Lower lobe of right lung (tissue), 2 donors: Measurements from ENCODE around the gene SLC41A3. TPM values are rescaled to one million over a fixed set of nuclear protein-coding genes. Genes with fewer than 3 reads are reported as not detected.

Experiments
- ATAC-seq, 2 donors: fragments of 200-7000 bp; cut with Tn5 transposase; one replicate each; pipeline ENCODE4 v1.9.1; 2020 to 2022; ENCODE audit warnings: mild to moderate bottlenecking in 2 of 2, moderate library complexity in 2 of 2
- DNase-seq: peaks from one replicate; pipeline ENCODE4 v3.0.0-alpha.2; 2020
- H3K27ac ChIP-seq: fragments of 200-600 bp; one replicate; pipeline ENCODE4 v1.8.0; 2022
- H3K27me3 ChIP-seq: fragments of 200-600 bp; one replicate; pipeline ENCODE4 v1.8.0; 2022; ENCODE audit warnings: low read depth
- H3K36me3 ChIP-seq: fragments of 200-600 bp; one replicate; pipeline ENCODE4 v1.8.0; 2022; ENCODE audit warnings: mild to moderate bottlenecking
- H3K4me1 ChIP-seq: fragments of 200-600 bp; one replicate; pipeline ENCODE4 v1.8.0; 2022
- H3K4me3 ChIP-seq: fragments of 200-600 bp; one replicate; pipeline ENCODE4 v1.8.0; 2022; ENCODE audit warnings: mild to moderate bottlenecking
- H3K9me3 ChIP-seq: fragments of 200-600 bp; one replicate; pipeline ENCODE4 v1.8.0; 2022
- CTCF ChIP-seq: fragments of 200-600 bp; IDR thresholded peaks from one replicate; pipeline ENCODE4 v1.8.0; 2022; ENCODE audit warnings: antibody characterized with exemption, mild to moderate bottlenecking
- intact Hi-C: fragments of 100-400 bp; cut with DNase I; formaldehyde crosslinking; loops from one replicate; pipeline ENCODE4 v1.11.0; 2022
- total RNA-seq: library from RNA; stranded (reverse); fragmentation: NEBNext Ultra II Directional; extraction: Animal tissue kit (Norgen Biotek cat#: 25700); gene quantifications from one replicate; pipeline ENCODE4 v1.2.1, GENCODE V29; 2021
- donor health status: DM: no; HTN: yes; CAD: no; lungs with severe emphysema.

SLC41A3 gene
- total RNA-seq, 1 donor from 2014 or later: 36.2 TPM

- intact Hi-C loops: no loop called here
- no peak overlapping the region for H3K27ac ChIP-seq
- DNase-seq: no peak
- no peaks in the 10 kb centered on the region for H3K4me1 ChIP-seq
- no peak overlapping the region for H3K4me3 ChIP-seq
- no peaks in the 10 kb centered on the region for H3K9me3 ChIP-seq
- H3K27me3 ChIP-seq: no peaks in the 10 kb centered on the region
- TF ChIP-seq CTCF: no peak
- no peak for ATAC-seq
- no peaks in the 10 kb centered on the region for H3K36me3 ChIP-seq
These were observed 29.9 kb downstream of the SLC41A3 start for GRCh38 chr3:126053949-126054569.

- Histone ChIP-seq H3K36me3 (no peaks in the 10 kb centered on the region), H3K27me3 (no peaks in the 10 kb centered on the region), H3K4me3 (no peak overlapping the region), H3K9me3 (no peaks in the 10 kb centered on the region), H3K4me1 (no peaks in the 10 kb centered on the region), H3K27ac (no peak overlapping the region)
- no peak for TF ChIP-seq CTCF
- DNase-seq (no peak), ATAC-seq (no peak)
- intact Hi-C loops: no loop called here
These were observed 30.4 kb downstream of the SLC41A3 start for GRCh38 chr3:126053513-126053912.

- no peak for DNase-seq
- intact Hi-C loops: no loop called here
These were observed 31.5 kb downstream of the SLC41A3 start for GRCh38 chr3:126052196-126053058.

GRCh38 chr3:126051741-126052140 is 32.2 kb downstream of the SLC41A3 start:
- Histone ChIP-seq H3K4me3 (no peak overlapping the region), H3K27ac (no peak overlapping the region), H3K27me3 (no peaks in the 10 kb centered on the region), H3K36me3 (no peaks in the 10 kb centered on the region), H3K9me3 (no peaks in the 10 kb centered on the region), H3K4me1 (no peaks in the 10 kb centered on the region)
- ATAC-seq: no peak
- TF ChIP-seq CTCF: no peak
- intact Hi-C loops: no loop called here
- no peak for DNase-seq

More at GRCh38 chr3:126052196-126053058, 31.5 kb downstream of the SLC41A3 start:
- Histone ChIP-seq H3K4me1 (no peaks in the 10 kb centered on the region), H3K36me3 (no peaks in the 10 kb centered on the region), H3K9me3 (no peaks in the 10 kb centered on the region), H3K27ac (no peak overlapping the region), H3K27me3 (no peaks in the 10 kb centered on the region), H3K4me3 (no peak overlapping the region)
- no peak for ATAC-seq
- TF ChIP-seq CTCF: no peak

GRCh38 chr3:126051234-126051633 is 32.7 kb downstream of the SLC41A3 start:
- Histone ChIP-seq H3K9me3 (no peaks in the 10 kb centered on the region), H3K4me1 (no peaks in the 10 kb centered on the region), H3K4me3 (no peak overlapping the region), H3K27ac (no peak overlapping the region), H3K36me3 (no peaks in the 10 kb centered on the region), H3K27me3 (no peaks in the 10 kb centered on the region)
- no peak for TF ChIP-seq CTCF
- ATAC-seq (no peak), DNase-seq (no peak)
- intact Hi-C loops: no loop called here
